GM19035 (cell line): ENCODE data around the gene KRT16.
"Not testable (repeated sequence)": the region's sequence is repeated elsewhere in the genome, so short reads cannot be mapped to it uniquely, and the experiment has no call there.

Experiments
- ATAC-seq: cut with Tn5 transposase; IDR thresholded peaks from one replicate; pipeline ENCODE4 v1.9.1; 2021; ENCODE audit not compliant: unreplicated experiment

The KRT16 gene

DNA sequence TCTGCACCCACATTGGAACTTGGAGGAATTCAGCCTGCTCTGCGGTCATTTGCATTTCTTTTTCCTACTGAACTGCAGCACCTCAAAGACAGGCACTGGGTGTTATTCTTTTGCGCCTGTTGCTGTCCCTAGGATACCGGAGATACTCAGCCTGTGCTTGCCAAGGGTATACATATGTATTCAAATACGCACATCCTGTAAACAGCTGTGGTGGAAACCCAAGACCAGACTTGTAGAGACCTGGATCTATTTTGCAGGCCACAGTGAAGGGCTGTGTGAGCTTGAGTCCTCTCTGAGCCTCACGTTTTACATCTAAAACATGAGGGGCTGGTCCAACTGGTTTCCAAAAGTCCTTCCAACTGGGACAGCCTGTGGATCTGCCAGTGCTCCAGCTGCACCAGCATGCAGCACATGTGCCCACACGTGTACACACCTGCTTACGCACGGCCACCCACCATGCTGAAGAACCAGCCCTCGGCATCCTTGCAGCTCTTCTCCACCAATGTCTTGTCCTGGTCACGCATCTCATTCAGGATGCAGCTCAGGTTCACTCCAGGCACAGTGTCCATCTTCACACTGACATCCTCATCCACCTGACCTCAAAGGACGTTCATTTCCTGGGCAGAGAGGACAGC lies 16.2 kb upstream of the KRT16 start:
- ATAC-seq, result not testable (repeated sequence)

DNA sequence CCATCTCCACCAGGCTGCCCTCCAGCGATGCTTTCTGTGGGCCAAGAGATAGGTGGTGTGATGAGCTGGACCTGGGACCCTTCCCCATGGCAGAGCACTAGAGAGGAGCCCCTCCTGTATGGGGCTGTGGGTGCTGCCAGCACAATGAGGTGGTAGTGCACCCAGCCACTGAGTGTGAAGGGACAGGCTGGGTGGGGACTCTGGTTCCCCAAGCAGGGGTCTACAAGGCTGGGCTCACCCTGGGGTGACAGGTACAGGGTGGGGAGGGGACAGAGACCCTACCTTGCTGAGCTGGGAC lies 15.5 kb upstream of the KRT16 start:
- ATAC-seq, result not testable (repeated sequence)

- no peak for ATAC-seq
Measured at GRCh38 chr17:41627316-41628072, 14.9 kb upstream of the KRT16 start.

GRCh38 chr17:41626914-41627295 lies 14.3 kb upstream of the KRT16 start:
- ATAC-seq, result not testable (repeated sequence)

- not testable (repeated sequence) for ATAC-seq
Measured at GRCh38 chr17:41626028-41626913, 13.7 kb upstream of the KRT16 start.

DNA sequence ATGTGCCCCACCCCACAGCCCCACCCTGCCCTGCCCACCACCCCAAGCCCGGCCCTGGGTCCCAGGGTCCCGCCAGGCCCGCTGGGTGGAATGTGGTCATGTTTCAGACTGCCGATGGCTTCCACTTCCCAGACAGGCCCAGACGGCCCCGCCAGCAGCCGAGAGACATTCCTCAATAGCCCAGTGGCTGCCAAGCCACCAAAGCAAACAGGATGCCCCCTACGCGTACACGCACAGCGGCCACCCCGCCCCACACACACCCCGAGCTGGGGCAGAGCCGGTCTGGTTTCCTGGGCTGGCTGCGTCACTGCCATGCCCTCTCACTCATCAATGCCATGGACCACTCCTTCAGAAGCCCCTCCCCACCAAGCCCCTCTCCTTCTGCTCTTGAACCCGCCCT lies 13.0 kb upstream of the KRT16 start:
- no peak for ATAC-seq

DNA sequence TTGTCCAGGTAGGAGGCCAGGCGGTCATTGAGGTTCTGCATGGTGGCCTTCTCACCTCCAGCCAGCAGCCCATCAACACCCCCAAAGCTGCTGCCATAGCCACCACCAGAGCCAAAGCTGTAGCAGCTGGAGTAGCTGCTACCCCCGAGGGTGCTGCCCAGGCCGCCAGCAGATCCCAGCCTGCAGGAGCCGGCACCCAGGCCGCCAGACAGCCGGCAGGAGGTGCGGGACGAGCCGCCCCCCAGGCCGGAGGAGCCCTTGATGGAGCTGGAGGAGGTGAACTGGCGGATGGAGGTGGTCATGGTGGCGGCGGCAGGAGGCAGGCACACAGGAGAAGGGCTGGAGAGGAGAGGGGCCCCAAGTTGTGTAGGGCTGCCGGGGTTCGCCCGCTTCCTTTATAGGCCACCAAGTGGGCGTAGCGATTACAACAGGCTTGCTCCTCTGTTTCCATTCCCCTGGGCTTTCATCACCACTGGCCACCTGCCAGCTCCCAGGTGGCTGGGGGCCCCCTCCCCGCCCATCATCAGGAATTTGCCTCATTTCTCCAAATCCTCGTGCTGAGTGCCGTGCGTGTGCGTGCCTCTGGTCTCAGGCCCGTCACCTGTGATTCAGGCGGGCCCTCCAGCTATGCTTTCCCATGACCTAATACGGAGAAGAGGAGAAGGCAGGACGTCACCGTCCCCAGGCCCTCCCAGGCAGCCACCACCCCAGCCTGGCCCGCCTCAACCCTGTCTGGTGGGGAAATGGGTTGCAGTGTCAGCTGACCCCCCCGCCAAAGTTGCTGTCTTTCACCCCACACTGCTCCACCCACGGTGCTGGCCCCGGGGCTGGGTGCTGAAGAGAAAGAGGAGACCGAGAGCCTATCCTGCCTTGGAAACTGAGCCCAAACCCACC lies 11.9 kb upstream of the KRT16 start, which contains the start of gene KRT17:
TSS of gene KRT17 (minus strand) at position 368 of the 894 bp plus-strand sequence. CDS start at position 302, 66 bp downstream.
- no peak for ATAC-seq

GRCh38 chr17:41623184-41623861 lies 10.8 kb upstream of the KRT16 start:
- not testable (repeated sequence) for ATAC-seq

GRCh38 chr17:41622340-41623183 lies 10.0 kb upstream of the KRT16 start:
- ATAC-seq, result not testable (repeated sequence)

DNA sequence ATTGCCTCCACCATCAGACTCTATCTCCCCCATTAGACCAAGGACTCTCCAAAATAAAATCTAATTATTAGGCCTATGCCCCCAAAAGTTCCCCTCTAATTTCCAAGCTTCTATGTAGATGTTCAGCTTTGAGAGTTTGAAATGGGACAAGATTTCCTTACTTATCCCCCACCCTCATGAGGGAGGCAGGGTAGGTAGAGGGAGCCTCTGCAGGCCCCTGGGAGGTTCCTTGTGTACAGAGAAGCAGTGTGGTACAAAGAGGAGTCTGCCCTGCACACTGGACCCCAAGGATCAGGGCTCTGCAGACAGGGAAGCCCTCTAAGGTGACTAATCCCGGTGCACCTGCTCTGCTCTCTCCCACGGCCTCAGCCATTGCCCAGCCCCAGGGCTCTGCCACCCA lies 9.3 kb upstream of the KRT16 start:
- no peak for ATAC-seq

DNA sequence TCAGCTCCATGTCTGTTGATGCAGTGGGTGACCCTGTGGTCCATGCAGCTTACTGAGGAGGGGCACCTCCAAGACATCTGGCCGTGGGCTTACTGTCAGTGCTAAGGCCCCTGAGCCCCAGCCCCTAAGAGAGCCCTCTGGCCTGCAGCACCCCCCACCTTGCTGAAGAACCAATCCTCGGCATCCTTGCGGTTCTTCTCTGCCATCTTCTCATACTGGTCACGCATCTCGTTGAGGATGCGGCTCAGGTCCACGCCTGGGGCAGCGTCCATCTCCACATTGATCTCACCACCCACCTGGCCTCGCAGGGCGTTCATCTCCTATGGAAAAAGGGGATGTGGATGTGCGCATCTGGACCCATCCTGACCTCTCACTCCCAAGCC lies 8.9 kb upstream of the KRT16 start:
- not testable (repeated sequence) for ATAC-seq

GRCh38 chr17:41620583-41621434 lies 8.2 kb upstream of the KRT16 start:
- no peak for ATAC-seq

- ATAC-seq, result not testable (repeated sequence)
Measured at GRCh38 chr17:41619927-41620582, 7.5 kb upstream of the KRT16 start.

- no peak for ATAC-seq
Measured at GRCh38 chr17:41619036-41619926, 6.7 kb upstream of the KRT16 start.

DNA sequence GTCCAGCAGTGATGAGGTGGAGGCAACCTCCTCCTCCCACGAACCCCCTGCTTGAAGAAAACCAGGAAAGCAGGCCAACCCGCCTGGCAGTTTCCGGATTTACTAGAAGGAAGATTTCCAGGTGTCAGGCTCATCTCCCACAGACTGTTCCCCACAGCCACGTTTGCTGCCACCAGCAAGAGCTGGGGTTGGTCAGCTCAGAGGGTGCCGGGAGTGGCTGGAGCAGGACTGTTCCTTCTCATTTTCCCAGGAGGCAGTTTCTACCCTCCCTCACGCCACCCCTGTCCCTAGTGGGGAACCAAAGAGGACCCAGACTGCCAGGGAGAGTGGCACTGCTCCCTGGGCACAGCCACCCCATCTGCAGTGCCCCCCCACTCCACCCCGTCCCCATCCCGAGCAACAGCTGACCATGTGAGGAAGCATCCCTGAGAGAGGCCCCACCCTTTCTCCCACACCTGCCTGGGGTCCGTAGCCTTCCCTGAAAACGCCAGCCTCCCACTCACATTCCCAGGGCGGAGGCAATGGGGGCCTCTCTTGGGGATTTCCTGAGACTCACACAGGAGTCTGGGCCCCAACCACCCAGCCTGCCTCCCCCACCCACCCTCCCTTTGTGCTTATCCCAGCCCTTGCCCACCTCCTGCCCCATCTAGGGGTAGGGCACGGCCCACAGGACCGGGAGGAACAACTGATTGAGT lies 5.9 kb upstream of the KRT16 start:
- ATAC-seq, result no peak

DNA sequence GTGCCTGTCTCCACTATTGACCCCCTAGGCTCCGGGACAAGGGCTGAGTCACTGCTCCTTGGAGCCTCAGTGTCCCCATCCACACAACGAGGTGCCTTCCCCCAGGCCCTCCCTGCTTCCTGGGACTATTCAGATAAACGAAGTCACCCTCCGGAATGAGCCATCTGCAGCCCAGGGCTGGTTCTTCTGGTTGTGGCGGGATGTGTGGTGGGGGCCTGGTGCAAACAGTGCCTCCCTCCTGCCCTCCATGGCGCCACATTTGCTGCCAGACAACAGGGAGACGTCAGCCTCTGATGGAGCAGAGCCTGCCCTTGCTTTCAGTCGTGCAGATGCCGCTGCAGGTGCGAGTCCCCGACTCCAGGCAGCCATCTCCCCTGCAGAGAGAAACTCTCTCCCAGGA lies 5.1 kb upstream of the KRT16 start:
- no peak for ATAC-seq
